ENCODE data around the gene INPP4A. TPM values are rescaled to one million over a fixed set of nuclear protein-coding genes. Genes with fewer than 3 reads are reported as not detected.

INPP4A gene
- total and polyA plus RNA-seq, 2 of the 13 experiments (the other 11 are each of a cell fraction or from before 2014, with no cell fraction given) = 10.1 to 10.9 TPM

DNA sequence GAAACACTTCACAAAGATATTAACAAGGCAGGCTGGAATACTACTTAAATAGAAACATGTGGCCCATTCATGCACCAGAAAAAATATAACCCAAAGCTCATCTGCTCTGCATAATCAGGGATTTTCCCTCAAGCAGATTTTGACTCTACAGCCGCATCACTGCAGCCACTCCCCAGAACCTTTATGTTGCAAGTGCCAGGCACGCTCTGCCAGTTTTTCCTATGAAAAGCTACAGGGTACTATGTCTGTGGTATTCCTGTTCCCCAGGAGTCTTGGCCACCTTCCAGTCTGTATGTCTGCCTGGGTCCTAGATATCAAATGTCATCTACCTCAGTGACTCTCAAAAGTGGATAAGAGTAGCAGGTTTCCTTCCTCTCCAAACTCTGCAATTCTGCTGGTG, 159.9 kb downstream of the INPP4A start (continued):
- TF ChIP-seq, protein P1, sequence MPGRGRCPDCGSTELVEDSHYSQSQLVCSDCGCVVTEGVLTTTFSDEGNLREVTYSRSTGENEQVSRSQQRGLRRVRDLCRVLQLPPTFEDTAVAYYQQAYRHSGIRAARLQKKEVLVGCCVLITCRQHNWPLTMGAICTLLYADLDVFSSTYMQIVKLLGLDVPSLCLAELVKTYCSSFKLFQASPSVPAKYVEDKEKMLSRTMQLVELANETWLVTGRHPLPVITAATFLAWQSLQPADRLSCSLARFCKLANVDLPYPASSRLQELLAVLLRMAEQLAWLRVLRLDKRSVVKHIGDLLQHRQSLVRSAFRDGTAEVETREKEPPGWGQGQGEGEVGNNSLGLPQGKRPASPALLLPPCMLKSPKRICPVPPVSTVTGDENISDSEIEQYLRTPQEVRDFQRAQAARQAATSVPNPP (CRISPR knock-in tag; IDR thresholded peaks at IDR 0.05) = no peak

DNA sequence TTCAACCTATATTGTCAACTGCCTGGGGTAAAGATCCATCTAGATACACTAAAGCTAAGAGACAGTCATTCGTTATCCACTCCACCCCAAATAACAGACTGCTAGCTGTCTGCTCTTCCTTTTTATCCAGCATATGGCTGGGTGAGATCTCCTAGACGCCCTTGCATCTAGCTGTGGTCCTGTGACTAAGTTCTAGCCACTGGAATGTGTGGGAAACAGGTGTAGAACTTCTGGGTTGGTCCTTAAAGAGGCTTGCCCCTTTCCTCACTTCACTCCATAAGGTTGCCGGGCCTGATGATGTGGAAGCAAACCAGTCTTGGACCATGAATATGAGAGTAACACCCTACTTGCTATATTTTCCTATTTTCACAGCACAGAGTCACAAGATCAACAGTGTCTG, 160.4 kb downstream of the INPP4A start:
- H3K9ac ChIP-seq (ENCODE audit: insufficient read depth, low read depth, low read length) = no peak overlapping the region
- H3K27me3 ChIP-seq (ENCODE audit: control insufficient read depth in 1 of 2, insufficient read depth in 2 of 2, low read length in 2 of 2) = no peaks in the 10 kb centered on the region; a peak in 1 of 5 replicates
- TF ChIP-seq, protein P2, sequence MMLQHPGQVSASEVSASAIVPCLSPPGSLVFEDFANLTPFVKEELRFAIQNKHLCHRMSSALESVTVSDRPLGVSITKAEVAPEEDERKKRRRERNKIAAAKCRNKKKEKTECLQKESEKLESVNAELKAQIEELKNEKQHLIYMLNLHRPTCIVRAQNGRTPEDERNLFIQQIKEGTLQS (CRISPR knock-in tag; IDR thresholded peaks at IDR 0.05) = no peak
- TF ChIP-seq RCOR2 (CRISPR knock-in tag; IDR thresholded peaks at IDR 0.05) = no peak
- TF ChIP-seq RFX3 (CRISPR knock-in tag; IDR thresholded peaks at IDR 0.05) = no peak
- TF ChIP-seq, protein P3, sequence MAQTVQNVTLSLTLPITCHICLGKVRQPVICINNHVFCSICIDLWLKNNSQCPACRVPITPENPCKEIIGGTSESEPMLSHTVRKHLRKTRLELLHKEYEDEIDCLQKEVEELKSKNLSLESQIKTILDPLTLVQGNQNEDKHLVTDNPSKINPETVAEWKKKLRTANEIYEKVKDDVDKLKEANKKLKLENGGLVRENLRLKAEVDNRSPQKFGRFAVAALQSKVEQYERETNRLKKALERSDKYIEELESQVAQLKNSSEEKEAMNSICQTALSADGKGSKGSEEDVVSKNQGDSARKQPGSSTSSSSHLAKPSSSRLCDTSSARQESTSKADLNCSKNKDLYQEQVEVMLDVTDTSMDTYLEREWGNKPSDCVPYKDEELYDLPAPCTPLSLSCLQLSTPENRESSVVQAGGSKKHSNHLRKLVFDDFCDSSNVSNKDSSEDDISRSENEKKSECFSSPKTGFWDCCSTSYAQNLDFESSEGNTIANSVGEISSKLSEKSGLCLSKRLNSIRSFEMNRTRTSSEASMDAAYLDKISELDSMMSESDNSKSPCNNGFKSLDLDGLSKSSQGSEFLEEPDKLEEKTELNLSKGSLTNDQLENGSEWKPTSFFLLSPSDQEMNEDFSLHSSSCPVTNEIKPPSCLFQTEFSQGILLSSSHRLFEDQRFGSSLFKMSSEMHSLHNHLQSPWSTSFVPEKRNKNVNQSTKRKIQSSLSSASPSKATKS (CRISPR knock-in tag; IDR thresholded peaks at IDR 0.05) = no peak
- H4K20me1 ChIP-seq (ENCODE audit: insufficient read depth, low read length) = peaks cover 4% of the 10 kb centered on the region
- in situ Hi-C loops (cut with HindIII; ENCODE audit: extremely low pct_ligation_motif_present, low pct_unique_long_range_greater_than_20kb) = no loop called here
- H3K9me3 ChIP-seq (ENCODE audit: low read length) = no peaks in the 10 kb centered on the region
- H3K4me3 ChIP-seq (replicated peaks in 1 of 3; ENCODE audit: insufficient read depth in 1 of 3, low read depth in 2 of 3, low read length in 3 of 3) = no peak overlapping the region
- 92% methylated on average over 3 of the region's 3 CpGs for WGBS (ENCODE audit: low lambda C conversion rate)
- FAIRE-seq (no peak), ATAC-seq (no peak), DNase-seq (ENCODE audit: low spot score) (no peak)
- no peak overlapping the region for H3K4me2 ChIP-seq (ENCODE audit: low read depth, low read length)
- H3K4me1 ChIP-seq (ENCODE audit: insufficient read depth, low read length) = peaks cover 26% of the 10 kb centered on the region
- H3K36me3 ChIP-seq (replicated peaks in 1 of 2; ENCODE audit: control insufficient read depth in 1 of 2, insufficient read depth in 2 of 2, low read length in 2 of 2) = peaks cover 5 to 22% of the 10 kb centered on the region in 2 experiments
- CTCF ChIA-PET (ENCODE audit: low intra/inter-chr PET ratio, low total read pairs) = no interaction called here
- no peak overlapping the region for H2AFZ ChIP-seq (ENCODE audit: low read length)
- POLR2A ChIA-PET = interaction anchor here (2.2 kb wide), 1 partner anchor 21 kb away, joined by 5 read pairs; no protein-coding TSS in a partner anchor
- intact Hi-C loops (cut with micrococcal nuclease; ENCODE audit: unreplicated experiment) = loop anchor here (5.0 to 10.0 kb wide), 2 partner anchors 160 to 732 kb away; partner anchors contain the start of genes EIF5B, INPP4A and TXNDC9
- H3K79me2 ChIP-seq (ENCODE audit: insufficient read depth, low read length) = peaks cover 55% of the 10 kb centered on the region
- H3K27ac ChIP-seq (ENCODE audit: extremely low read length, insufficient read depth, low read length) = no peak overlapping the region
- BruUV-seq (replicated peaks) = no TSS peak
